Heart right ventricle (tissue), 16 donors: ENCODE results near the gene ALPL. TPM values are rescaled to one million over a fixed set of nuclear protein-coding genes. Genes with fewer than 3 reads are reported as not detected.
A peak's percentile ranks its signal among the peaks of the same experiment; 100 is the strongest.

Source experiments
- ATAC-seq, 8 donors: fragments of 200-7000 bp; cut with Tn5 transposase; one replicate each; pipeline ENCODE4 v1.9.1; 2020; ENCODE audit warnings: mild to moderate bottlenecking in 8 of 8, moderate library complexity in 8 of 8, moderate number of reproducible peaks in 1 of 8
- DNase-seq, 2 donors: peaks; one replicate each; pipeline ENCODE4 v3.0.0-alpha.2; 2020
- H3K27ac ChIP-seq, 10 donors: fragments of 200-600 bp; sonication (generic) in 2 of 10; one replicate each; pipeline versions ENCODE4 v1.5.0 to v1.8.0; 2020 to 2022; ENCODE audit warnings: mild to moderate bottlenecking in 3 of 10
- H3K27me3 ChIP-seq, 7 donors: fragments of 200-600 bp; one replicate each; pipeline ENCODE4 v1.8.0; 2021 to 2022; ENCODE audit warnings: mild to moderate bottlenecking in 2 of 7
- H3K36me3 ChIP-seq, 9 donors: fragments of 200-600 bp; sonication (generic) in 1 of 9; one replicate each; pipeline versions ENCODE4 v1.5.0 to v1.8.0; 2020 to 2022; ENCODE audit warnings: mild to moderate bottlenecking in 2 of 9
- H3K4me1 ChIP-seq, 9 donors: fragments of 200-600 bp; sonication (generic) in 1 of 9; one replicate each; pipeline versions ENCODE4 v1.5.0 to v1.8.0; 2020 to 2022; ENCODE audit warnings: mild to moderate bottlenecking in 4 of 9
- H3K4me3 ChIP-seq, 10 donors: fragments of 200-600 bp; sonication (generic) in 2 of 10; one replicate each; pipeline versions ENCODE4 v1.5.0 to v1.8.0; 2020 to 2022; ENCODE audit warnings: mild to moderate bottlenecking in 7 of 10, moderate library complexity in 2 of 10
- H3K9me3 ChIP-seq, 11 donors: fragments of 200-600 bp in 10 of 11; sonication (generic) in 2 of 11; one replicate each; pipeline versions ENCODE4 v1.5.0 to v1.8.0; 2013 to 2022; ENCODE audit warnings: mild to moderate bottlenecking in 2 of 11, control low read depth in 1 of 11, moderate library complexity in 1 of 11
- CTCF ChIP-seq, 9 donors: fragments of 200-600 bp; sonication (generic) in 2 of 9; IDR thresholded peaks; one replicate each; pipeline versions ENCODE4 v1.5.0 to v1.8.0; 2021 to 2022; ENCODE audit warnings: antibody characterized with exemption in 9 of 9, mild to moderate bottlenecking in 5 of 9, moderate library complexity in 1 of 9
- WGBS, 2 donors: extraction: QIAGEN DNeasy Blood & Tissue Kit; methylation state at CpG; one replicate each; pipeline ENCODE4 v1.1.7; 2013; ENCODE audit warnings: inconsistent platforms in 1 of 2; 5-methylcytosine and 5-hydroxymethylcytosine counted together
- intact Hi-C, 10 donors: fragments of 100-400 bp; cut with DNase I; formaldehyde crosslinking; loops; one replicate each; pipeline versions ENCODE4 v1.11.1 to v1.14.2; 2022
- polyA plus RNA-seq, 2 donors: library from polyadenylated mRNA; stranded (reverse); fragments of 200-250 nt; gene quantifications; one replicate each; pipeline ENCODE4 v1.2.3, GENCODE V29; 2013
- total RNA-seq, 10 donors: library from RNA; stranded (reverse); fragmentation: NEBNext Ultra II Directional in 3 of 10; extraction: Animal tissue kit (Norgen Biotek cat#: 25700) in 3 of 10; gene quantifications; one replicate each; pipeline versions ENCODE4 v1.2.1 to v1.2.4, GENCODE V29; 2021 to 2023
- donor health status: Arrhythmogenic right ventricular cardiomyopathy.
- donor health status: ischemic (EF 13 %, LVEDD 7.1; RV severe dilation, severe dysfunction).
- donor health status: healthy with polysubstance abuse.
- donor health status: DM: no; HTN: yes; CAD: no.
- donor health status: DM: no; HTN: no; CAD: no.
- donor health status: ischemic (EF 25% LVEDD 6.9; RV normal size, moderate dysfunction).
- donor health status: ischemic (EF 25% LVEDD 5.7; RV mildly dilated, moderate dysfunction).
- donor health status: healthy.
- donor health status: DM: yes; HTN: yes; CAD: no.
- donor health status: Ischemic cardiomyopathy.
- donor health status: ischemic (EF 35%, LVEDD 5.7; RV mildly dilated, moderate dysfunction).
- donor health status: nonischemic (EF 11% LVEDD 7.7; RV severe dilation, severe dysfunction).
- donor health status: DM: yes; HTN: yes; CAD: no.
- donor health status: PGD.
- donor health status: ischemic (EF 29% LVEDD 5.4; RV normal size, mild dysfunction).
- donor health status: nonischemic (EF 23%, LVEDD 6.1; RV moderate dilation, normal function).

Gene ALPL
- total and polyA plus RNA-seq, 12 donors, result 7.1 to 21.1 (median 9.3) TPM

- intact Hi-C loops, result loop anchor here in 2 of 10 donors (10.0 kb wide), 2 partner anchors 216 to 356 kb away; no protein-coding TSS in a partner anchor
- Histone ChIP-seq H3K4me3 (no peak overlapping the region), H3K4me1 (peaks cover 0 to 31% (median 21%) of the 10 kb centered on the region in 9 donors), H3K9me3 (no peaks in the 10 kb centered on the region), H3K27me3 (peaks cover 0 to 29% (median 21%) of the 10 kb centered on the region in 7 donors), H3K36me3 (no peaks in the 10 kb centered on the region), H3K27ac (peak overlapping the region in 1 of 10 donors; percentile 20)
- WGBS, 2 donors, result 44 to 45% methylated on average over 23 of the region's 23 CpGs
- ATAC-seq (no peak), DNase-seq (no peak)
- TF ChIP-seq CTCF (IDR thresholded peaks at IDR 0.05), result no peak
These were observed 81.1 kb downstream of the ALPL start for GRCh38 chr1:21590126-21590880.

GRCh38 chr1:21590934-21591333 is 81.7 kb downstream of the ALPL start:
- Histone ChIP-seq H3K4me1 (peaks cover 0 to 25% (median 15%) of the 10 kb centered on the region in 9 donors), H3K9me3 (no peaks in the 10 kb centered on the region), H3K4me3 (no peak overlapping the region), H3K27ac (no peak overlapping the region), H3K36me3 (no peaks in the 10 kb centered on the region), H3K27me3 (peaks cover 0 to 25% (median 14%) of the 10 kb centered on the region in 7 donors)
- no peak for TF ChIP-seq CTCF (IDR thresholded peaks at IDR 0.05)
- ATAC-seq, result no peak
- 66 to 73% methylated on average over 13 of the region's 13 CpGs for WGBS, 2 donors
- DNase-seq, result no peak
- intact Hi-C loops, result loop anchor here in 2 of 10 donors (10.0 kb wide), 2 partner anchors 216 to 356 kb away; no protein-coding TSS in a partner anchor

- no peak overlapping the region for H3K27ac ChIP-seq
- H3K4me1 ChIP-seq, result peaks cover 0 to 12% (median 3%) of the 10 kb centered on the region in 9 donors
- ATAC-seq, result no peak
- H3K9me3 ChIP-seq, result no peaks in the 10 kb centered on the region
- H3K27me3 ChIP-seq, result peaks cover 0 to 31% (median 13%) of the 10 kb centered on the region in 7 donors
- TF ChIP-seq CTCF (IDR thresholded peaks at IDR 0.05), result no peak
- H3K36me3 ChIP-seq, result no peaks in the 10 kb centered on the region
- H3K4me3 ChIP-seq, result no peak overlapping the region
- WGBS, 2 donors, result 86% methylated on average over 12 of the region's 12 CpGs
- DNase-seq, result no peak
- intact Hi-C loops, result loop anchor here in 2 of 10 donors (10.0 kb wide), 2 partner anchors 217 to 357 kb away; no protein-coding TSS in a partner anchor
These were observed 83.1 kb downstream of the ALPL start for GRCh38 chr1:21592086-21592865.

GRCh38 chr1:21593231-21593630 is 84.0 kb downstream of the ALPL start:
- H3K27me3 ChIP-seq, result peaks cover 0 to 29% (median 13%) of the 10 kb centered on the region in 7 donors
- no peak for ATAC-seq

More at GRCh38 chr1:21593231-21593630, 84.0 kb downstream of the ALPL start:
- intact Hi-C loops, result loop anchor here in 2 of 10 donors (10.0 kb wide), 2 partner anchors 218 to 358 kb away; no protein-coding TSS in a partner anchor
- no peak for TF ChIP-seq CTCF (IDR thresholded peaks at IDR 0.05)
- WGBS, 2 donors, result 80 to 89% methylated on average over 8 of the region's 8 CpGs
- Histone ChIP-seq H3K9me3 (no peaks in the 10 kb centered on the region), H3K27ac (no peak overlapping the region), H3K36me3 (no peaks in the 10 kb centered on the region), H3K4me3 (no peak overlapping the region), H3K4me1 (peaks cover 0 to 9% (median 0%) of the 10 kb centered on the region in 9 donors)
- no peak for DNase-seq
